Left ventricle myocardium inferior (tissue), 1 donor: ENCODE measurements around the gene KDF1. TPM values are rescaled to one million over a fixed set of nuclear protein-coding genes. Genes with fewer than 3 reads are reported as not detected.

Experiments used
- DNase-seq: peaks from one replicate; pipeline ENCODE4 v3.0.0-alpha.2; 2020
- H3K27ac ChIP-seq: fragments of 200-600 bp; replicated peaks from 2 replicates; pipeline ENCODE4 v1.8.0; 2021
- H3K27me3 ChIP-seq: fragments of 200-600 bp; 2 replicates; pipeline ENCODE4 v1.8.0; 2021; ENCODE audit warnings: low read depth
- H3K36me3 ChIP-seq: fragments of 200-600 bp; 2 replicates; pipeline ENCODE4 v1.8.0; 2021
- H3K4me1 ChIP-seq: fragments of 200-600 bp; 2 replicates; pipeline ENCODE4 v1.8.0; 2021
- H3K4me3 ChIP-seq: fragments of 200-600 bp; 2 replicates; pipeline ENCODE4 v1.8.0; 2021; ENCODE audit warnings: mild to moderate bottlenecking, moderate library complexity
- H3K9me3 ChIP-seq: fragments of 200-600 bp; replicated peaks from 2 replicates; pipeline ENCODE4 v1.8.0; 2021
- intact Hi-C: fragments of 100-400 bp; cut with micrococcal nuclease; formaldehyde crosslinking; loops from one replicate; pipeline ENCODE4 v1.11.0; 2022
- total RNA-seq: library from RNA; stranded (reverse); fragmentation: NEBNext Ultra II Directional; extraction: Animal tissue kit (Norgen Biotek cat#: 25700); gene quantifications from one replicate; pipeline ENCODE4 v1.2.1, GENCODE V29; 2021
- TF ChIP-seq, protein P1 (sequence below): fragments of 200-600 bp; IDR thresholded peaks from 2 replicates; pipeline ENCODE4 v1.8.0; 2021; ENCODE audit warnings: antibody characterized with exemption, mild to moderate bottlenecking, borderline replicate concordance
- donor health status: DM: no; HTN: yes; CAD: no; lungs with severe emphysema.

KDF1 gene
- total RNA-seq, 1 donor from 2014 or later: 0.27 TPM

GRCh38 chr1:26911399-26912146 is 48.7 kb downstream of the KDF1 start:
- intact Hi-C loops: no loop called here
- TF ChIP-seq, protein P1, sequence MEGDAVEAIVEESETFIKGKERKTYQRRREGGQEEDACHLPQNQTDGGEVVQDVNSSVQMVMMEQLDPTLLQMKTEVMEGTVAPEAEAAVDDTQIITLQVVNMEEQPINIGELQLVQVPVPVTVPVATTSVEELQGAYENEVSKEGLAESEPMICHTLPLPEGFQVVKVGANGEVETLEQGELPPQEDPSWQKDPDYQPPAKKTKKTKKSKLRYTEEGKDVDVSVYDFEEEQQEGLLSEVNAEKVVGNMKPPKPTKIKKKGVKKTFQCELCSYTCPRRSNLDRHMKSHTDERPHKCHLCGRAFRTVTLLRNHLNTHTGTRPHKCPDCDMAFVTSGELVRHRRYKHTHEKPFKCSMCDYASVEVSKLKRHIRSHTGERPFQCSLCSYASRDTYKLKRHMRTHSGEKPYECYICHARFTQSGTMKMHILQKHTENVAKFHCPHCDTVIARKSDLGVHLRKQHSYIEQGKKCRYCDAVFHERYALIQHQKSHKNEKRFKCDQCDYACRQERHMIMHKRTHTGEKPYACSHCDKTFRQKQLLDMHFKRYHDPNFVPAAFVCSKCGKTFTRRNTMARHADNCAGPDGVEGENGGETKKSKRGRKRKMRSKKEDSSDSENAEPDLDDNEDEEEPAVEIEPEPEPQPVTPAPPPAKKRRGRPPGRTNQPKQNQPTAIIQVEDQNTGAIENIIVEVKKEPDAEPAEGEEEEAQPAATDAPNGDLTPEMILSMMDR: no peak
- Histone ChIP-seq H3K27me3 (no peaks in the 10 kb centered on the region), H3K36me3 (no peaks in the 10 kb centered on the region), H3K4me1 (peaks cover 23% of the 10 kb centered on the region), H3K27ac (no peak overlapping the region), H3K9me3 (no peaks in the 10 kb centered on the region), H3K4me3 (peak overlapping the region; percentile 69)
- DNase-seq: no peak

DNA sequence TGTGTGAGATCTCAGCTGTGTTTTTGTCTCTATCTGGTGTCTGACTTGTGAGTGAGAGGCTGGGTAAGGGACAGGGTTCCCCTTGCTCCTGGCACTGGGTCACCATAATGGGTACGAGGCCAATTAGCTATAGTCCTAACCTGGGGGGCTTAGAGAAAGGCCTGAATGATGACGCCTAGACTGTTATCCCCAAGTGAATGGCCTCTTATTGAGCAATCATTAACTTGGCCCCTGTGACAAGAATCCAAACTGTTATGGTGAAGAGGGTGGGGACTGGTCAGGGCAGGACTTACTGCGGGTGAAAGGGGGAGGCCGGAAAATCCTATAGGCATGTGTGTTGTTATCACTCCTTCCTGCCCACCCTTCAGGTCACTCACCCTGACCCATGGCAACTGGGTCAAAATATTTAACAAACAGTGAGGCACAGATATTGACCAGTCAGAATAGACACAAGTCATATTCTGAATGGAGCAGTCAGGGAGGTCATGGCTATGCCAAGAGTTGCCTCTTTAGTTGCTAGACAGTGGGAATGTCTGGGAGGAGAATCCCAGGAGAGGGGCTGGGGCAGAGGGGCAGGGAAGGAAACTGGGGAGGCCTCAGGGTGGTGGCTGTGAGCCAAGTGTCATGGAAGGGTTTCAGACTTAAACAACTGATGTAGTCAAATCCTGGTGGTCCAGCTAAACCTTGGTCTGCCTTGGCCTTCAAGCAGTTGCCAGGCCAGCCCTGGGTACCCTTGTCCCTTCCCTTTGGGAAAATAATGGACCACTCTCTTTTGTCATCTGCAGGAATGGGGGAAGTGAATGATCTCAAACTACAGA is 49.7 kb downstream of the KDF1 start:
- H3K4me3 ChIP-seq: no peak overlapping the region
- TF ChIP-seq, protein P1: no peak
- no peaks in the 10 kb centered on the region for H3K36me3 ChIP-seq
- no peaks in the 10 kb centered on the region for H3K27me3 ChIP-seq
- no peak overlapping the region for H3K27ac ChIP-seq
- no peak for DNase-seq
- intact Hi-C loops: no loop called here
- H3K9me3 ChIP-seq: no peaks in the 10 kb centered on the region
- peaks cover 23% of the 10 kb centered on the region for H3K4me1 ChIP-seq

GRCh38 chr1:26909951-26910342 is 50.3 kb downstream of the KDF1 start:
- intact Hi-C loops: no loop called here
- Histone ChIP-seq H3K4me3 (no peak overlapping the region), H3K27me3 (no peaks in the 10 kb centered on the region), H3K4me1 (peaks cover 21% of the 10 kb centered on the region), H3K9me3 (no peaks in the 10 kb centered on the region), H3K27ac (no peak overlapping the region), H3K36me3 (no peaks in the 10 kb centered on the region)
- TF ChIP-seq, protein P1: no peak
- DNase-seq: no peak

GRCh38 chr1:26907071-26907917 is 53.0 kb downstream of the KDF1 start:
- H3K4me1 ChIP-seq: peaks cover 11% of the 10 kb centered on the region
- H3K27ac ChIP-seq: no peak overlapping the region
- no peaks in the 10 kb centered on the region for H3K36me3 ChIP-seq
- H3K9me3 ChIP-seq: no peaks in the 10 kb centered on the region
- no peaks in the 10 kb centered on the region for H3K27me3 ChIP-seq
- no peak overlapping the region for H3K4me3 ChIP-seq
- no peak for DNase-seq
- TF ChIP-seq, protein P1: no peak
- intact Hi-C loops: no loop called here

GRCh38 chr1:26900815-26901511 is 59.3 kb downstream of the KDF1 start:
- H3K36me3 ChIP-seq: peaks cover 24% of the 10 kb centered on the region
- H3K4me3 ChIP-seq: peak overlapping the region; percentile 96
- H3K4me1 ChIP-seq: peaks cover 30% of the 10 kb centered on the region
- no peak for DNase-seq
- intact Hi-C loops: no loop called here
- no peaks in the 10 kb centered on the region for H3K27me3 ChIP-seq
- H3K9me3 ChIP-seq: no peaks in the 10 kb centered on the region
- TF ChIP-seq, protein P1: no peak
- peak overlapping the region; percentile 90 for H3K27ac ChIP-seq
